ENCODE measurements around the gene CDK6.
"Not testable (repeated sequence)": the region's sequence is repeated elsewhere in the genome, so short reads cannot be mapped to it uniquely, and the experiment has no call there.

DNA sequence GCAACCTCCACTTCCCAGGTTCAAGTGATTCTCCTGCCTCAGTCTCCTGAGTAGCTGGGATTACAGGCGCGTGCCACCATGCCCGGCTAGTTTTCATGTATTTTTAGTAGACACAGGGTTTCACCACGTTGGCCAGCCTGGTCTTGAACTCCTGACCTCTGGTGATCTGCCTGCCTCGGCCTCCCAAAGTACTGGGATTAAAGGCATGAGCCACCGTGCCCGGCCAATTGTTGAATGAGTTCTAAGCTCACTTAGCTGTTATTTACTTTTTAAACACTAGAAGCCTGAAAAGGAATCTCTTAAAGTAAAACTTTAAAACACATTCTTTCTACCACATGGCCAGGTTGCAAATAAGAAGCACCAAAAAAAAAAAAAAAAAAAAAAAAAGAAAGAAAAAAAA lies 231.9 kb downstream of the CDK6 start:
- TF ChIP-seq, protein P1, sequence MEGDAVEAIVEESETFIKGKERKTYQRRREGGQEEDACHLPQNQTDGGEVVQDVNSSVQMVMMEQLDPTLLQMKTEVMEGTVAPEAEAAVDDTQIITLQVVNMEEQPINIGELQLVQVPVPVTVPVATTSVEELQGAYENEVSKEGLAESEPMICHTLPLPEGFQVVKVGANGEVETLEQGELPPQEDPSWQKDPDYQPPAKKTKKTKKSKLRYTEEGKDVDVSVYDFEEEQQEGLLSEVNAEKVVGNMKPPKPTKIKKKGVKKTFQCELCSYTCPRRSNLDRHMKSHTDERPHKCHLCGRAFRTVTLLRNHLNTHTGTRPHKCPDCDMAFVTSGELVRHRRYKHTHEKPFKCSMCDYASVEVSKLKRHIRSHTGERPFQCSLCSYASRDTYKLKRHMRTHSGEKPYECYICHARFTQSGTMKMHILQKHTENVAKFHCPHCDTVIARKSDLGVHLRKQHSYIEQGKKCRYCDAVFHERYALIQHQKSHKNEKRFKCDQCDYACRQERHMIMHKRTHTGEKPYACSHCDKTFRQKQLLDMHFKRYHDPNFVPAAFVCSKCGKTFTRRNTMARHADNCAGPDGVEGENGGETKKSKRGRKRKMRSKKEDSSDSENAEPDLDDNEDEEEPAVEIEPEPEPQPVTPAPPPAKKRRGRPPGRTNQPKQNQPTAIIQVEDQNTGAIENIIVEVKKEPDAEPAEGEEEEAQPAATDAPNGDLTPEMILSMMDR (IDR thresholded peaks at IDR 0.05; ENCODE audit: low read length): not testable (repeated sequence)
- not testable (repeated sequence) for TF ChIP-seq EZH2 (IDR thresholded peaks at IDR 0.05; ENCODE audit: borderline replicate concordance, low read length)

Data from OCI-LY1 (cell line).